HEK293 (cell line): Measurements from ENCODE around the gene WASHC4.
A peak's percentile ranks its signal among the peaks of the same experiment; 100 is the strongest.

ENCODE experiments used
- CTCF ChIA-PET: fragments of 350-600 bp; formaldehyde crosslinking; extraction: SDS; loops from one replicate; lab custom pipeline; 2021; ENCODE audit warnings: antibody characterized with exemption; lab: Yijun Ruan, JAX
- POLR2A ChIA-PET: fragments of 300-600 bp; formaldehyde crosslinking; extraction: SDS; loops from one replicate; lab custom pipeline; 2020; ENCODE audit warnings: antibody characterized with exemption, inconsistent platforms; lab: Yijun Ruan, JAX
- H3K27ac ChIP-seq: fragments of 200-500 bp; sonication (Bioruptor generic); 2 replicates; pipeline ENCODE4 v1.5.1; 2014; ENCODE audit warnings: low read depth, low read length, control low read depth, inconsistent platforms; ENCODE audit errors: extremely low read depth
- H3K36me3 ChIP-seq, 2 experiments: fragments of 200-500 bp in 1 of 2; sonication (Bioruptor generic) in 1 of 2; 1 replicate in 1 of 2; 2 replicates in 1 of 2; pipeline ENCODE4 v1.5.1; 2014 to 2017; ENCODE audit warnings: inconsistent platforms in 2 of 2, low read length in 2 of 2; ENCODE audit not compliant: control insufficient read depth in 2 of 2, insufficient read depth in 1 of 2
- H3K4me1 ChIP-seq: fragments of 200-500 bp; sonication (Bioruptor generic); 2 replicates; pipeline ENCODE4 v1.5.1; 2014; ENCODE audit warnings: mild to moderate bottlenecking, low read length, inconsistent platforms; ENCODE audit not compliant: control insufficient read depth, insufficient read depth
- H3K4me3 ChIP-seq: 2 replicates; pipeline ENCODE4 v1.5.1; 2011; ENCODE audit warnings: low read depth, mild to moderate bottlenecking, control low read depth, low read length, moderate library complexity
- H3K9me3 ChIP-seq: fragments of 200-500 bp; sonication (Bioruptor generic); 2 replicates; pipeline ENCODE4 v1.5.1; 2014; ENCODE audit warnings: low read depth, low read length, inconsistent platforms; ENCODE audit not compliant: control insufficient read depth, insufficient read depth
- EGR2 ChIP-seq: fragments of 450-650 bp; formaldehyde crosslinking; IDR thresholded peaks from 2 replicates; pipeline ENCODE4 v1.5.1; 2016; ENCODE audit warnings: low read depth, missing biosample characterization, missing genetic modification characterization
- GFI1B ChIP-seq: fragments of 450-650 bp; formaldehyde crosslinking; IDR thresholded peaks from 2 replicates; pipeline ENCODE4 v1.5.1; 2016; ENCODE audit warnings: missing biosample characterization, missing genetic modification characterization
- MYNN ChIP-seq: fragments of 450-650 bp; formaldehyde crosslinking; IDR thresholded peaks from 2 replicates; pipeline ENCODE4 v1.5.1; 2016; ENCODE audit warnings: missing biosample characterization, missing genetic modification characterization, borderline replicate concordance
- ZBTB48 ChIP-seq: fragments of 450-650 bp; formaldehyde crosslinking; IDR thresholded peaks from 2 replicates; pipeline ENCODE4 v1.5.1; 2016; ENCODE audit warnings: missing biosample characterization, missing genetic modification characterization
- ZNF138 ChIP-seq: fragments of 450-650 bp; formaldehyde crosslinking; IDR thresholded peaks from 2 replicates; pipeline ENCODE4 v1.5.1; 2016; ENCODE audit warnings: missing biosample characterization, missing genetic modification characterization, borderline replicate concordance
- ZNF146 ChIP-seq: fragments of 450-650 bp; formaldehyde crosslinking; IDR thresholded peaks from 2 replicates; pipeline ENCODE4 v1.5.1; 2016; ENCODE audit warnings: missing biosample characterization, missing genetic modification characterization
- ZNF19 ChIP-seq: fragments of 450-650 bp; formaldehyde crosslinking; IDR thresholded peaks from 2 replicates; pipeline ENCODE4; 2016; ENCODE audit warnings: missing biosample characterization, missing genetic modification characterization, low read depth
- ZNF2 ChIP-seq: fragments of 450-650 bp; formaldehyde crosslinking; IDR thresholded peaks from 2 replicates; pipeline ENCODE4 v1.5.1; 2016; ENCODE audit warnings: missing biosample characterization, missing genetic modification characterization
- ZNF37A ChIP-seq: fragments of 450-650 bp; IDR thresholded peaks from 2 replicates; pipeline ENCODE4 v1.5.1; 2018; ENCODE audit warnings: missing biosample characterization, missing genetic modification characterization
- ZNF544 ChIP-seq: fragments of 450-650 bp; formaldehyde crosslinking; IDR thresholded peaks from 2 replicates; pipeline ENCODE4 v1.5.0; 2017; ENCODE audit warnings: missing biosample characterization, missing genetic modification characterization
- ZNF571 ChIP-seq: fragments of 450-650 bp; formaldehyde crosslinking; IDR thresholded peaks from 2 replicates; pipeline ENCODE4 v1.5.0; 2017; ENCODE audit warnings: missing biosample characterization, missing genetic modification characterization
- ZNF624 ChIP-seq: fragments of 450-650 bp; formaldehyde crosslinking; IDR thresholded peaks from 2 replicates; pipeline ENCODE4 v1.5.1; 2017; ENCODE audit warnings: missing biosample characterization, missing genetic modification characterization
- ZSCAN23 ChIP-seq: fragments of 450-650 bp; formaldehyde crosslinking; IDR thresholded peaks from 2 replicates; pipeline ENCODE4 v1.5.1; 2016; ENCODE audit warnings: missing biosample characterization, missing genetic modification characterization
- TF ChIP-seq, protein P1 (sequence below): fragments of 450-650 bp; formaldehyde crosslinking; IDR thresholded peaks from 2 replicates; pipeline ENCODE4 v1.5.1; 2016; ENCODE audit warnings: missing biosample characterization, missing genetic modification characterization, borderline replicate concordance
- TF ChIP-seq, protein P2 (sequence below): fragments of 450-650 bp; formaldehyde crosslinking; conservative IDR thresholded peaks from 2 replicates; pipeline ENCODE4 v1.5.1; 2016; ENCODE audit warnings: low read depth, missing biosample characterization, missing genetic modification characterization
- TF ChIP-seq, protein P3 (sequence below): fragments of 450-650 bp; formaldehyde crosslinking; IDR thresholded peaks from 2 replicates; pipeline ENCODE4 v1.5.1; 2016; ENCODE audit warnings: missing biosample characterization, missing genetic modification characterization
- TF ChIP-seq, protein P4 (sequence below): fragments of 450-650 bp; formaldehyde crosslinking; IDR thresholded peaks from 2 replicates; pipeline ENCODE4 v1.5.1; 2016; ENCODE audit warnings: missing biosample characterization, missing genetic modification characterization

Gene WASHC4

DNA sequence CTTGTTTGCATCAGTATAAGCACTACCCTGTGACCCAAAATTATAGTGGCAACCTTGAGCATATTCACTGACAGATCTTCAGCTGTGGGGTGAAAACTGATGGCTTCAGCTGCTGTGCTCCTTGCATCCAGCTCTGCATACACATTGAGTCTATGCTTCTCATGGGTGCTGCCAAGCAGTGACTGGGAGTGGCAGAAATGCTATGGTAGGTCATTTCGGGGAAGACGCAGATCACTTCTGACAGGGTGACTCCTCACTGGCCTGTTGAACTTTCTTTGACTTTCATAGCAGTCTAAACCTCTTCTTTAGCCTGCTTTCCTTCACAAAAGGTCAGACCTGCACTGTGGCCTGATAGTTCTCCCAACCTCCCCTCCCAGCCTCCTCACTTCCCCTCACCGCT lies 17.7 kb upstream of the WASHC4 start:
- Histone ChIP-seq H3K4me1 (no peaks in the 10 kb centered on the region), H3K9me3 (no peaks in the 10 kb centered on the region), H3K36me3 (no peaks in the 10 kb centered on the region), H3K27ac (no peak overlapping the region), H3K4me3 (no peak overlapping the region)
- ChIA-PET POLR2A (no interaction called here), CTCF (no interaction called here)
- TF ChIP-seq ZNF571 (tag by site-specific recombination) (no peak), ZNF624 (no peak), ZNF19 (tag by site-specific recombination) (no peak), ZNF544 (no peak), ZNF37A (tag by site-specific recombination) (no peak), MYNN (tag by site-specific recombination) (no peak), ZNF138 (tag by site-specific recombination) (no peak), ZNF2 (tag by site-specific recombination) (no peak), ZSCAN23 (tag by site-specific recombination) (no peak), GFI1B (tag by site-specific recombination) (no peak), ZNF146 (tag by site-specific recombination) (no peak), ZBTB48 (tag by site-specific recombination) (no peak)
- TF ChIP-seq, protein P1, sequence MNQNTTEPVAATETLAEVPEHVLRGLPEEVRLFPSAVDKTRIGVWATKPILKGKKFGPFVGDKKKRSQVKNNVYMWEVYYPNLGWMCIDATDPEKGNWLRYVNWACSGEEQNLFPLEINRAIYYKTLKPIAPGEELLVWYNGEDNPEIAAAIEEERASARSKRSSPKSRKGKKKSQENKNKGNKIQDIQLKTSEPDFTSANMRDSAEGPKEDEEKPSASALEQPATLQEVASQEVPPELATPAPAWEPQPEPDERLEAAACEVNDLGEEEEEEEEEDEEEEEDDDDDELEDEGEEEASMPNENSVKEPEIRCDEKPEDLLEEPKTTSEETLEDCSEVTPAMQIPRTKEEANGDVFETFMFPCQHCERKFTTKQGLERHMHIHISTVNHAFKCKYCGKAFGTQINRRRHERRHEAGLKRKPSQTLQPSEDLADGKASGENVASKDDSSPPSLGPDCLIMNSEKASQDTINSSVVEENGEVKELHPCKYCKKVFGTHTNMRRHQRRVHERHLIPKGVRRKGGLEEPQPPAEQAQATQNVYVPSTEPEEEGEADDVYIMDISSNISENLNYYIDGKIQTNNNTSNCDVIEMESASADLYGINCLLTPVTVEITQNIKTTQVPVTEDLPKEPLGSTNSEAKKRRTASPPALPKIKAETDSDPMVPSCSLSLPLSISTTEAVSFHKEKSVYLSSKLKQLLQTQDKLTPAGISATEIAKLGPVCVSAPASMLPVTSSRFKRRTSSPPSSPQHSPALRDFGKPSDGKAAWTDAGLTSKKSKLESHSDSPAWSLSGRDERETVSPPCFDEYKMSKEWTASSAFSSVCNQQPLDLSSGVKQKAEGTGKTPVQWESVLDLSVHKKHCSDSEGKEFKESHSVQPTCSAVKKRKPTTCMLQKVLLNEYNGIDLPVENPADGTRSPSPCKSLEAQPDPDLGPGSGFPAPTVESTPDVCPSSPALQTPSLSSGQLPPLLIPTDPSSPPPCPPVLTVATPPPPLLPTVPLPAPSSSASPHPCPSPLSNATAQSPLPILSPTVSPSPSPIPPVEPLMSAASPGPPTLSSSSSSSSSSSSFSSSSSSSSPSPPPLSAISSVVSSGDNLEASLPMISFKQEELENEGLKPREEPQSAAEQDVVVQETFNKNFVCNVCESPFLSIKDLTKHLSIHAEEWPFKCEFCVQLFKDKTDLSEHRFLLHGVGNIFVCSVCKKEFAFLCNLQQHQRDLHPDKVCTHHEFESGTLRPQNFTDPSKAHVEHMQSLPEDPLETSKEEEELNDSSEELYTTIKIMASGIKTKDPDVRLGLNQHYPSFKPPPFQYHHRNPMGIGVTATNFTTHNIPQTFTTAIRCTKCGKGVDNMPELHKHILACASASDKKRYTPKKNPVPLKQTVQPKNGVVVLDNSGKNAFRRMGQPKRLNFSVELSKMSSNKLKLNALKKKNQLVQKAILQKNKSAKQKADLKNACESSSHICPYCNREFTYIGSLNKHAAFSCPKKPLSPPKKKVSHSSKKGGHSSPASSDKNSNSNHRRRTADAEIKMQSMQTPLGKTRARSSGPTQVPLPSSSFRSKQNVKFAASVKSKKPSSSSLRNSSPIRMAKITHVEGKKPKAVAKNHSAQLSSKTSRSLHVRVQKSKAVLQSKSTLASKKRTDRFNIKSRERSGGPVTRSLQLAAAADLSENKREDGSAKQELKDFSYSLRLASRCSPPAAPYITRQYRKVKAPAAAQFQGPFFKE (tag by site-specific recombination) = no peak
- TF ChIP-seq, protein P2, sequence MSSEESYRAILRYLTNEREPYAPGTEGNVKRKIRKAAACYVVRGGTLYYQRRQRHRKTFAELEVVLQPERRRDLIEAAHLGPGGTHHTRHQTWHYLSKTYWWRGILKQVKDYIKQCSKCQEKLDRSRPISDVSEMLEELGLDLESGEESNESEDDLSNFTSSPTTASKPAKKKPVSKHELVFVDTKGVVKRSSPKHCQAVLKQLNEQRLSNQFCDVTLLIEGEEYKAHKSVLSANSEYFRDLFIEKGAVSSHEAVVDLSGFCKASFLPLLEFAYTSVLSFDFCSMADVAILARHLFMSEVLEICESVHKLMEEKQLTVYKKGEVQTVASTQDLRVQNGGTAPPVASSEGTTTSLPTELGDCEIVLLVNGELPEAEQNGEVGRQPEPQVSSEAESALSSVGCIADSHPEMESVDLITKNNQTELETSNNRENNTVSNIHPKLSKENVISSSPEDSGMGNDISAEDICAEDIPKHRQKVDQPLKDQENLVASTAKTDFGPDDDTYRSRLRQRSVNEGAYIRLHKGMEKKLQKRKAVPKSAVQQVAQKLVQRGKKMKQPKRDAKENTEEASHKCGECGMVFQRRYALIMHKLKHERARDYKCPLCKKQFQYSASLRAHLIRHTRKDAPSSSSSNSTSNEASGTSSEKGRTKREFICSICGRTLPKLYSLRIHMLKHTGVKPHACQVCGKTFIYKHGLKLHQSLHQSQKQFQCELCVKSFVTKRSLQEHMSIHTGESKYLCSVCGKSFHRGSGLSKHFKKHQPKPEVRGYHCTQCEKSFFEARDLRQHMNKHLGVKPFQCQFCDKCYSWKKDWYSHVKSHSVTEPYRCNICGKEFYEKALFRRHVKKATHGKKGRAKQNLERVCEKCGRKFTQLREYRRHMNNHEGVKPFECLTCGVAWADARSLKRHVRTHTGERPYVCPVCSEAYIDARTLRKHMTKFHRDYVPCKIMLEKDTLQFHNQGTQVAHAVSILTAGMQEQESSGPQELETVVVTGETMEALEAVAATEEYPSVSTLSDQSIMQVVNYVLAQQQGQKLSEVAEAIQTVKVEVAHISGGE (tag by site-specific recombination) = no peak
- TF ChIP-seq, protein P3, sequence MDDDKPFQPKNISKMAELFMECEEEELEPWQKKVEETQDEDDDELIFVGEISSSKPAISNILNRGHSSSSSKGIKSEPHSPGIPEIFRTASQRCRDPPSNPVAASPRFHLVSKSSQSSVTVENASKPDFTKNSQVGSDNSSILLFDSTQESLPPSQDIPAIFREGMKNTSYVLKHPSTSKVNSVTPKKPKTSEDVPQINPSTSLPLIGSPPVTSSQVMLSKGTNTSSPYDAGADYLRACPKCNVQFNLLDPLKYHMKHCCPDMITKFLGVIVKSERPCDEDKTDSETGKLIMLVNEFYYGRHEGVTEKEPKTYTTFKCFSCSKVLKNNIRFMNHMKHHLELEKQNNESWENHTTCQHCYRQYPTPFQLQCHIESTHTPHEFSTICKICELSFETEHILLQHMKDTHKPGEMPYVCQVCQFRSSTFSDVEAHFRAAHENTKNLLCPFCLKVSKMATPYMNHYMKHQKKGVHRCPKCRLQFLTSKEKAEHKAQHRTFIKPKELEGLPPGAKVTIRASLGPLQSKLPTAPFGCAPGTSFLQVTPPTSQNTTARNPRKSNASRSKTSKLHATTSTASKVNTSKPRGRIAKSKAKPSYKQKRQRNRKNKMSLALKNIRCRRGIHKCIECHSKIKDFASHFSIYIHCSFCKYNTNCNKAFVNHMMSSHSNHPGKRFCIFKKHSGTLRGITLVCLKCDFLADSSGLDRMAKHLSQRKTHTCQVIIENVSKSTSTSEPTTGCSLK (tag by site-specific recombination) = no peak

DNA sequence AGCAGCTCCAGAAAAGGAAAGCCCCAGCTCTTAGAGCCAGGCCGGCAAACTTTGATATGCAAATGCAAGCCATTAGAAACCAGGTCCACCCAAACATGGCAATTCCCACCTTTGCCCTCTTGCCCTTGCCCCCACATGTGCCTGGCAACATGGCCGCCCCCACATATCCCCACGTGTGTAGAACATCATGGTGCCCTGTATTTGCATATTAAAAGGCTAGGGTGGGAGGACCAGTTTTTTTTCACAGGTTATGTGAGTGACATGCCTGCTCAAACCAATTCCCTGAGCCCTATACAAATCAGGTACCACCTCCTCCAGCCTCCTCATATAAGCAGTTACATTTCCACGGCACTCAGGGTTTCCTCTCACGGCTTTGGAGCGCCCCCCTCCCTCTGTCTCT lies 17.2 kb upstream of the WASHC4 start:
- Histone ChIP-seq H3K36me3 (no peaks in the 10 kb centered on the region), H3K9me3 (no peaks in the 10 kb centered on the region), H3K4me3 (no peak overlapping the region)
- 0 out of 2 replicates have a peak, but pooled peaks have one; percentile 40 for TF ChIP-seq EGR2 (tag by site-specific recombination)
- TF ChIP-seq, protein P4, sequence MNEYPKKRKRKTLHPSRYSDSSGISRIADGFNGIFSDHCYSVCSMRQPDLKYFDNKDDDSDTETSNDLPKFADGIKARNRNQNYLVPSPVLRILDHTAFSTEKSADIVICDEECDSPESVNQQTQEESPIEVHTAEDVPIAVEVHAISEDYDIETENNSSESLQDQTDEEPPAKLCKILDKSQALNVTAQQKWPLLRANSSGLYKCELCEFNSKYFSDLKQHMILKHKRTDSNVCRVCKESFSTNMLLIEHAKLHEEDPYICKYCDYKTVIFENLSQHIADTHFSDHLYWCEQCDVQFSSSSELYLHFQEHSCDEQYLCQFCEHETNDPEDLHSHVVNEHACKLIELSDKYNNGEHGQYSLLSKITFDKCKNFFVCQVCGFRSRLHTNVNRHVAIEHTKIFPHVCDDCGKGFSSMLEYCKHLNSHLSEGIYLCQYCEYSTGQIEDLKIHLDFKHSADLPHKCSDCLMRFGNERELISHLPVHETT = no peak
- TF ChIP-seq, all 188 proteins: peak for 1
- ChIA-PET CTCF (no interaction called here), POLR2A (no interaction called here)
- Histone ChIP-seq H3K27ac (no peak overlapping the region), H3K4me1 (no peaks in the 10 kb centered on the region)
